H1 (cell line): ENCODE measurements around the gene PSME2. TPM values are rescaled to one million over a fixed set of nuclear protein-coding genes. Genes with fewer than 3 reads are reported as not detected.

Experiments
- BACH1 ChIP-seq: IDR thresholded peaks from 2 replicates; pipeline ENCODE4 v1.6.1; 2012; ENCODE audit warnings: low read length, improper control_type of control experiment
- CEBPB ChIP-seq: IDR thresholded peaks from 2 replicates; pipeline ENCODE4 v1.6.1; 2012; ENCODE audit warnings: low read depth, low read length
- HDAC6 ChIP-seq: IDR thresholded peaks from one replicate; pipeline ENCODE4 v1.7.1; 2012; ENCODE audit warnings: low read depth, mild to moderate bottlenecking, inconsistent platforms, low read length, moderate library complexity
- KDM5A ChIP-seq: fragments of 200-600 bp; IDR thresholded peaks from 2 replicates; pipeline ENCODE4 v1.7.1; 2012; ENCODE audit warnings: mild to moderate bottlenecking, low read length, inconsistent platforms, mixed read lengths
- RBBP5 ChIP-seq: IDR thresholded peaks from 2 replicates; pipeline ENCODE4 v1.7.1; 2012; ENCODE audit warnings: low read depth, mild to moderate bottlenecking, inconsistent platforms, low read length, moderate library complexity, borderline replicate concordance
- SAP30 ChIP-seq: fragments of 300-600 bp; sonication (generic); IDR thresholded peaks from 2 replicates; pipeline ENCODE4 v1.7.1; 2012; ENCODE audit warnings: low read length, moderate library complexity, mild to moderate bottlenecking, inconsistent platforms; ENCODE audit not compliant: insufficient read depth, insufficient replicate concordance
- SIRT6 ChIP-seq: IDR thresholded peaks from one replicate; pipeline ENCODE4 v1.7.1; 2012; ENCODE audit warnings: low read length, inconsistent platforms
- SUZ12 ChIP-seq: fragments of 200-600 bp; sonication (generic); IDR thresholded peaks from 2 replicates; pipeline ENCODE4 v1.6.1; 2012; ENCODE audit warnings: mild to moderate bottlenecking, inconsistent platforms, low read length, moderate library complexity, mixed read lengths
- polyA plus RNA-seq, 7 experiments: library from polyadenylated mRNA; depleted of rRNA in 3 of 7; stranded (reverse) in 5 of 7; unstranded in 2 of 7; fragments of >200 nt in 5 of 7; fragments of 200-250 nt in 2 of 7; gene quantifications; 1 replicate in 5 of 7; 2 replicates in 1 of 7; 4 replicates in 1 of 7; pipeline versions ENCODE4 v1.2.1 to v1.2.3, GENCODE V29; 2011 to 2013; ENCODE audit warnings: missing spikeins in 2 of 7, mixed read lengths in 2 of 7
- total RNA-seq: library from RNA; stranded (reverse); fragmentation: NEBNext Ultra II Directional; extraction: Animal tissue kit (Norgen Biotek cat#: 25700); gene quantifications from 2 replicates; pipeline ENCODE4 v1.2.1, GENCODE V29; 2021
- TF ChIP-seq, protein P1 (sequence below): fragments of 300-600 bp; sonication (generic); IDR thresholded peaks from 2 replicates; pipeline ENCODE4 v1.7.1; 2012; ENCODE audit warnings: low read length, moderate library complexity, mild to moderate bottlenecking, inconsistent platforms; ENCODE audit not compliant: insufficient replicate concordance
- TF ChIP-seq, protein P2 (sequence below): IDR thresholded peaks from 2 replicates; pipeline ENCODE4 v1.6.1; 2012; ENCODE audit warnings: inconsistent platforms

Gene PSME2
- total and polyA plus RNA-seq, 2 of the 8 experiments (the other 6 are each of a cell fraction or from before 2014, with no cell fraction given) = 71.8 to 111 TPM

DNA sequence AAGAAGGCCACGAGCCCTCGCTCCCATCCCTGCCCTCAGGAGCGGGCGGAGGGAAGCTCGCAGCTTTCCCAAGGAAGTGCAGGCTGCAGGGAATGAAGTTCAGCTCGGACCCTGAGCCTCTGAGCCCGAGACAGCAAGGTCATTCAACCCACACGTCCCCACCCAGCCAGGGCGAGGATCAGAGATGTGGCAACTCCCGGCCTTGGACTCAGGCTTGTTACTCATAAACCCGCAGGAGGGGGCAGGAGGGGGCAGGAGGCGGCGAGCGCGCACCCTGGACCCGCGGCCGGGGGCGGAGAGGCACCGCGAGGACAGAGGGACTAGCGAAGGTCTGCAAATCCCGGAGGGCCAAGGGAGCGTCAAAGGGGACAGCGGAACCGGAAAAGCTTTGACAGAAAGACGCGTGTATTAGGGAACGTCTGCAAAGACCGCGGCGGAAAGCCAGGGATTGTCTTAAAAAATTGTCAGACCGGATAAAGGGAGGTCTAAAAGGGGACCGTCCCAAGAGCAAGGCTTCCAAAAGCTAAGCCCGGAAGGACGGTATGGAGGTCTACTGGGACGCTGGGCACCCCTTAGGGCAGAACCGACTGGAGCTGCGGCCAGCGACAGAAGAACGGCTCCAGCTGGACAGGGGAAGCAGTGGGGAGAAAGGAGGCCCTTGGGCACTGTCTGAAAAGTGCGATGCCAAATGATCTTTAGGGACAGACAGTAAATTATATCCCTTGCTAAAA, 32.4 kb downstream of the PSME2 start (continued):
- no peak for TF ChIP-seq BACH1
- no peak for TF ChIP-seq SUZ12
- TF ChIP-seq HDAC6 = no peak
- TF ChIP-seq, protein P1, sequence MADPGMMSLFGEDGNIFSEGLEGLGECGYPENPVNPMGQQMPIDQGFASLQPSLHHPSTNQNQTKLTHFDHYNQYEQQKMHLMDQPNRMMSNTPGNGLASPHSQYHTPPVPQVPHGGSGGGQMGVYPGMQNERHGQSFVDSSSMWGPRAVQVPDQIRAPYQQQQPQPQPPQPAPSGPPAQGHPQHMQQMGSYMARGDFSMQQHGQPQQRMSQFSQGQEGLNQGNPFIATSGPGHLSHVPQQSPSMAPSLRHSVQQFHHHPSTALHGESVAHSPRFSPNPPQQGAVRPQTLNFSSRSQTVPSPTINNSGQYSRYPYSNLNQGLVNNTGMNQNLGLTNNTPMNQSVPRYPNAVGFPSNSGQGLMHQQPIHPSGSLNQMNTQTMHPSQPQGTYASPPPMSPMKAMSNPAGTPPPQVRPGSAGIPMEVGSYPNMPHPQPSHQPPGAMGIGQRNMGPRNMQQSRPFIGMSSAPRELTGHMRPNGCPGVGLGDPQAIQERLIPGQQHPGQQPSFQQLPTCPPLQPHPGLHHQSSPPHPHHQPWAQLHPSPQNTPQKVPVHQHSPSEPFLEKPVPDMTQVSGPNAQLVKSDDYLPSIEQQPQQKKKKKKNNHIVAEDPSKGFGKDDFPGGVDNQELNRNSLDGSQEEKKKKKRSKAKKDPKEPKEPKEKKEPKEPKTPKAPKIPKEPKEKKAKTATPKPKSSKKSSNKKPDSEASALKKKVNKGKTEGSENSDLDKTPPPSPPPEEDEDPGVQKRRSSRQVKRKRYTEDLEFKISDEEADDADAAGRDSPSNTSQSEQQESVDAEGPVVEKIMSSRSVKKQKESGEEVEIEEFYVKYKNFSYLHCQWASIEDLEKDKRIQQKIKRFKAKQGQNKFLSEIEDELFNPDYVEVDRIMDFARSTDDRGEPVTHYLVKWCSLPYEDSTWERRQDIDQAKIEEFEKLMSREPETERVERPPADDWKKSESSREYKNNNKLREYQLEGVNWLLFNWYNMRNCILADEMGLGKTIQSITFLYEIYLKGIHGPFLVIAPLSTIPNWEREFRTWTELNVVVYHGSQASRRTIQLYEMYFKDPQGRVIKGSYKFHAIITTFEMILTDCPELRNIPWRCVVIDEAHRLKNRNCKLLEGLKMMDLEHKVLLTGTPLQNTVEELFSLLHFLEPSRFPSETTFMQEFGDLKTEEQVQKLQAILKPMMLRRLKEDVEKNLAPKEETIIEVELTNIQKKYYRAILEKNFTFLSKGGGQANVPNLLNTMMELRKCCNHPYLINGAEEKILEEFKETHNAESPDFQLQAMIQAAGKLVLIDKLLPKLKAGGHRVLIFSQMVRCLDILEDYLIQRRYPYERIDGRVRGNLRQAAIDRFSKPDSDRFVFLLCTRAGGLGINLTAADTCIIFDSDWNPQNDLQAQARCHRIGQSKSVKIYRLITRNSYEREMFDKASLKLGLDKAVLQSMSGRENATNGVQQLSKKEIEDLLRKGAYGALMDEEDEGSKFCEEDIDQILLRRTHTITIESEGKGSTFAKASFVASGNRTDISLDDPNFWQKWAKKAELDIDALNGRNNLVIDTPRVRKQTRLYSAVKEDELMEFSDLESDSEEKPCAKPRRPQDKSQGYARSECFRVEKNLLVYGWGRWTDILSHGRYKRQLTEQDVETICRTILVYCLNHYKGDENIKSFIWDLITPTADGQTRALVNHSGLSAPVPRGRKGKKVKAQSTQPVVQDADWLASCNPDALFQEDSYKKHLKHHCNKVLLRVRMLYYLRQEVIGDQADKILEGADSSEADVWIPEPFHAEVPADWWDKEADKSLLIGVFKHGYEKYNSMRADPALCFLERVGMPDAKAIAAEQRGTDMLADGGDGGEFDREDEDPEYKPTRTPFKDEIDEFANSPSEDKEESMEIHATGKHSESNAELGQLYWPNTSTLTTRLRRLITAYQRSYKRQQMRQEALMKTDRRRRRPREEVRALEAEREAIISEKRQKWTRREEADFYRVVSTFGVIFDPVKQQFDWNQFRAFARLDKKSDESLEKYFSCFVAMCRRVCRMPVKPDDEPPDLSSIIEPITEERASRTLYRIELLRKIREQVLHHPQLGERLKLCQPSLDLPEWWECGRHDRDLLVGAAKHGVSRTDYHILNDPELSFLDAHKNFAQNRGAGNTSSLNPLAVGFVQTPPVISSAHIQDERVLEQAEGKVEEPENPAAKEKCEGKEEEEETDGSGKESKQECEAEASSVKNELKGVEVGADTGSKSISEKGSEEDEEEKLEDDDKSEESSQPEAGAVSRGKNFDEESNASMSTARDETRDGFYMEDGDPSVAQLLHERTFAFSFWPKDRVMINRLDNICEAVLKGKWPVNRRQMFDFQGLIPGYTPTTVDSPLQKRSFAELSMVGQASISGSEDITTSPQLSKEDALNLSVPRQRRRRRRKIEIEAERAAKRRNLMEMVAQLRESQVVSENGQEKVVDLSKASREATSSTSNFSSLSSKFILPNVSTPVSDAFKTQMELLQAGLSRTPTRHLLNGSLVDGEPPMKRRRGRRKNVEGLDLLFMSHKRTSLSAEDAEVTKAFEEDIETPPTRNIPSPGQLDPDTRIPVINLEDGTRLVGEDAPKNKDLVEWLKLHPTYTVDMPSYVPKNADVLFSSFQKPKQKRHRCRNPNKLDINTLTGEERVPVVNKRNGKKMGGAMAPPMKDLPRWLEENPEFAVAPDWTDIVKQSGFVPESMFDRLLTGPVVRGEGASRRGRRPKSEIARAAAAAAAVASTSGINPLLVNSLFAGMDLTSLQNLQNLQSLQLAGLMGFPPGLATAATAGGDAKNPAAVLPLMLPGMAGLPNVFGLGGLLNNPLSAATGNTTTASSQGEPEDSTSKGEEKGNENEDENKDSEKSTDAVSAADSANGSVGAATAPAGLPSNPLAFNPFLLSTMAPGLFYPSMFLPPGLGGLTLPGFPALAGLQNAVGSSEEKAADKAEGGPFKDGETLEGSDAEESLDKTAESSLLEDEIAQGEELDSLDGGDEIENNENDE = no peak
- TF ChIP-seq SIRT6 = no peak
- peak; percentile 92 for TF ChIP-seq SAP30
- TF ChIP-seq, protein P2, sequence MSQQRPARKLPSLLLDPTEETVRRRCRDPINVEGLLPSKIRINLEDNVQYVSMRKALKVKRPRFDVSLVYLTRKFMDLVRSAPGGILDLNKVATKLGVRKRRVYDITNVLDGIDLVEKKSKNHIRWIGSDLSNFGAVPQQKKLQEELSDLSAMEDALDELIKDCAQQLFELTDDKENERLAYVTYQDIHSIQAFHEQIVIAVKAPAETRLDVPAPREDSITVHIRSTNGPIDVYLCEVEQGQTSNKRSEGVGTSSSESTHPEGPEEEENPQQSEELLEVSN = no peak
- TF ChIP-seq KDM5A = no peak
- TF ChIP-seq RBBP5 = peak; percentile 73; the same call in 1 of the 2 replicates
- 0 out of 2 replicates have a peak, but pooled peaks have one; percentile 4 for TF ChIP-seq CEBPB
